Measurements from ENCODE around the gene RBBP8NL.

DNA sequence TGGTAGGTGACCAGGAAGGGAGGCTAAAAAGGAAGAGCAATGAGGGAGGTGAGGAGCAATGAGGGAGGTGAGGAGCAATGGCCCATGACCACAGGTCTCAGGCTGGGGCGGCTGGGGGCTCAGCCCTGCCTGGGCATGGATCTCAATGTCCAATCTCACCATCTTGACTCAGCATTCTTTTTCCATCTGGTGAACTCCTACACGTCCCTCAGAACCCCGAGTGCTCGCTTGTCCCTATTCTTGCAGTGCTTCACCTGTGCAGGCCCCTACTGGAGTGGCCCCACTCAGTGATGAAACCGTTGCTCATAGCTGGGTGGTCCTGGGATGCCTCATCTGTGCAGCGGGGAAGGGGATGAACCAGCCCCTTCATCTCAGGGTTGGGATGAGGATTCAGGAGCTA, 16.9 kb upstream of the RBBP8NL start:
- TF ChIP-seq, protein P1, sequence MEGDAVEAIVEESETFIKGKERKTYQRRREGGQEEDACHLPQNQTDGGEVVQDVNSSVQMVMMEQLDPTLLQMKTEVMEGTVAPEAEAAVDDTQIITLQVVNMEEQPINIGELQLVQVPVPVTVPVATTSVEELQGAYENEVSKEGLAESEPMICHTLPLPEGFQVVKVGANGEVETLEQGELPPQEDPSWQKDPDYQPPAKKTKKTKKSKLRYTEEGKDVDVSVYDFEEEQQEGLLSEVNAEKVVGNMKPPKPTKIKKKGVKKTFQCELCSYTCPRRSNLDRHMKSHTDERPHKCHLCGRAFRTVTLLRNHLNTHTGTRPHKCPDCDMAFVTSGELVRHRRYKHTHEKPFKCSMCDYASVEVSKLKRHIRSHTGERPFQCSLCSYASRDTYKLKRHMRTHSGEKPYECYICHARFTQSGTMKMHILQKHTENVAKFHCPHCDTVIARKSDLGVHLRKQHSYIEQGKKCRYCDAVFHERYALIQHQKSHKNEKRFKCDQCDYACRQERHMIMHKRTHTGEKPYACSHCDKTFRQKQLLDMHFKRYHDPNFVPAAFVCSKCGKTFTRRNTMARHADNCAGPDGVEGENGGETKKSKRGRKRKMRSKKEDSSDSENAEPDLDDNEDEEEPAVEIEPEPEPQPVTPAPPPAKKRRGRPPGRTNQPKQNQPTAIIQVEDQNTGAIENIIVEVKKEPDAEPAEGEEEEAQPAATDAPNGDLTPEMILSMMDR (conservative IDR thresholded peaks at IDR 0.05; ENCODE audit: low read depth, low read length), result no peak
- no peak for TF ChIP-seq EZH2 (IDR thresholded peaks at IDR 0.05; ENCODE audit: borderline replicate concordance, low read depth, low read length, poor library complexity, severe bottlenecking)
